ENCODE data around the gene UMODL1.

Gene UMODL1

DNA sequence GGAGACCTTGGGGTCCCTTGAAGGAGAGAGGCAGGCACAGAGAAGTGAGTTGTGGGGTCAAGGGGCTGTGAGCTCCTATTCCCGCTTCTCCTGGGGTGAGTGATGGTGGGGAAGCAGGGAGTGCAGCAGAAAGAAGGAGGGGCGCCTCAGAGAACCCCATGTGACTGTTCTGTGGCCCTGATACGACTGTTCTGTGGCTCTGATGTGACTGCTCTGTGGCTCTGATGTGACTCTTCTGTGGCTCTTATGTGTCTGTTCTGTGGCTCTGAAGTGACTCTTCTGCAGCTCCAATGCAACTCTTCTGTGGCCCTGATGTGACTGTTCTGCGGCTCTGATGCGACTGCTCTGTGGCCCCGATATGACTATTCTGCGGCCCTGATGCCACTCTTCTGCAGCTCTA is 29.9 kb upstream of the UMODL1 start:
- FAIRE-seq: no peak
- TF ChIP-seq POLR2A (IDR thresholded peaks at IDR 0.05; ENCODE audit: low read depth, low read length) (no peak), TAF1 (IDR thresholded peaks at IDR 0.05; ENCODE audit: borderline replicate concordance, low read depth, low read length) (no peak), POLR2AphosphoS5 (IDR thresholded peaks at IDR 0.05; ENCODE audit: low read depth, low read length) (no peak)
- DNase-seq (ENCODE audit: insufficient read length): no peak

DNA sequence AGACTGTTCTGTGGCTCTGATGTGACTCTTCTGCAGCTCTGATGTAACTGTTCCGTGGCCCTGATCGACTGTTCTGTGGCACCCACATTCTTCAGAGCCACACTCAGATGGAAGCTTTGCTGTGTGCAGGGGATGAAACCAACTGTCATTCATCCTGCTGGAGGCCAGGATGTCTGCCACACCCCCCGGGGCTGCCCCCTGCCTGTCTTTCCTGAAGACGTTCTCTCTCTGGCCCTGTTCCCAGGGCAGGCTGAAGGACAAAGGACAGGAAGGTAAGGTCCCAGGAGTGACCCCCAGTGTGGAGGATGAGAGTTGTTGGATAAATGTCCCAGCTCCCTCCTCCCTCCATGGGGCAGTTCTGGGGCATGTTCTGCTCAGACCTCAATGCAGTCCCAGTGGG is 29.4 kb upstream of the UMODL1 start:
- TF ChIP-seq POLR2AphosphoS5 (IDR thresholded peaks at IDR 0.05; ENCODE audit: low read depth, low read length): no peak
- no peak for TF ChIP-seq POLR2A (IDR thresholded peaks at IDR 0.05; ENCODE audit: low read depth, low read length)
- no peak for TF ChIP-seq TAF1 (IDR thresholded peaks at IDR 0.05; ENCODE audit: borderline replicate concordance, low read depth, low read length)
- FAIRE-seq (no peak), DNase-seq (ENCODE audit: insufficient read length) (no peak)

DNA sequence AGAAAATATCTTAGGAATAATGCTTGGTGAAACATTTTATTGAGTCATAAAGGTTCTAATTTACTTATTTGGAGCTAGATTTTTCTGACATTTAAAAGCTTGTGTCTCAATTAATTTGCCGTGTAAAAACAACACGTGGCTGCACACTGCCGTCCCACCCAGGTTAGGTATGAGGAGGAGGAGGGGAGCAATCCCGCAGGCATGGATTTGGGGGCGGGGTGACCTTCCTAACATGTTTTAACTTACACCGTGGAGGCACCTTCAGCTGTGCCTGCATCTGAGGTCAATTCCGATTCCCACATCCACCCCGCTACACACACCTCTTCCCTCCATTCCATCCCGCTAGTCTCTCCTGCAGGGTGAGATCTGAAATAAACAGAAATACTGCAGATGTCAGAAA is 28.5 kb upstream of the UMODL1 start:
- no peak for FAIRE-seq
- no peak for TF ChIP-seq POLR2AphosphoS5 (IDR thresholded peaks at IDR 0.05; ENCODE audit: low read depth, low read length)
- TF ChIP-seq TAF1 (IDR thresholded peaks at IDR 0.05; ENCODE audit: borderline replicate concordance, low read depth, low read length): no peak
- no peak for DNase-seq (ENCODE audit: insufficient read length)

DNA sequence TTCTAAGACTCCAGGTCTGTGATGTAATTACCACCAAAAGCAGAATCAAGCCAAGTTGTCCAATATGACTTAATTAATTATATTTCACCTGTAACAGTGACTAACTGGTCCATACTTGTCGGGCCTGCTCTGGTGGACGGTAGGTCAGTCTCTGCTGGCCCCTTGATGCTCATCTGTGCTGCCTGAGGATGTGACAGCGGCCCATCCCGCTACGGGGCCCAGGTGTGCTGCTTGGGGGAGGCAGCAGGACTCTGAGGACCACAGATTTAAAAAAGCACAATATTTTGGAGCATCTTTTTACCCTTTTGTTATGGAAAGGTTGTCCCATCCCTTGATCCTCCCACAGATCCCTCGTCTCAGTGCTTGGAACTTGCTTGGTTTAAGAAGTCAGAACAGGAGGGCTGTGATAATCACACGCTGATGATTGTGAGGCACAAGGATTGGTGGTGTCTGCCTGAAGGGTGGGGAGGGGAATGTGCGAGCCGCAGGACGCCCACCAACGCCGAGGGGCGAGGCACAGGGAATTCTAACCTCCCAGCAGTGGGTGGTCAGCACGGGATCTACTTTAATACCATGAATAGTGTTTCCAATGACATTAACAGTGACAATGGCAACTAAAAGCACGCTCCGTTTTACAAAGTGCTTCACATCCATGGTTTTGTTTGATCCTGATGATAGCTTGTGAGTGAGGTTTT is 27.8 kb upstream of the UMODL1 start:
- DNase-seq (ENCODE audit: insufficient read length) (no peak), FAIRE-seq (no peak)
- no peak for TF ChIP-seq TAF1 (IDR thresholded peaks at IDR 0.05; ENCODE audit: borderline replicate concordance, low read depth, low read length)
- no peak for TF ChIP-seq POLR2A (IDR thresholded peaks at IDR 0.05; ENCODE audit: low read depth, low read length)
- TF ChIP-seq POLR2AphosphoS5 (IDR thresholded peaks at IDR 0.05; ENCODE audit: low read depth, low read length): no peak

DNA sequence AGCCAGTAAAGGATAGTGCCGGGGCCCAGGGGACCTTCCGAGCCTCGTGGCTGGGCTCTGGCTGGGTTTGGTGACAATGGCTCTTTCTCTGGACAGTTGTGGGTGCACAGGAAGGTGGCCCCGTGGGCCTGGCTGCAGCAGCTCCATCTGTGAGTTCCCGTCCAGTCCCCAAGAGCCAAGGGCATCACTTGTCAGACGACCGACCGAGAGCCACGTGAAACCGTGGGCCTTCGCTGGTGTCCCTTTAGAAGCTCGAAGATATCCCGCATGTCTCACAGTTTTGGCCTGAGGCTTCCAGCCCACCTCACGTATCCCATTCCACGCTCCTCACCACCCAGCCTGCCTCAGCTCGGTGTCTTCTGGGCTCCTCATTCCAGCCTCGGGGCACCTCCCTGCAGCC is 27.2 kb upstream of the UMODL1 start:
- DNase-seq (ENCODE audit: insufficient read length): no peak
- no peak for FAIRE-seq
- no peak for TF ChIP-seq TAF1 (IDR thresholded peaks at IDR 0.05; ENCODE audit: borderline replicate concordance, low read depth, low read length)
- no peak for TF ChIP-seq POLR2A (IDR thresholded peaks at IDR 0.05; ENCODE audit: low read depth, low read length)
- TF ChIP-seq POLR2AphosphoS5 (IDR thresholded peaks at IDR 0.05; ENCODE audit: low read depth, low read length): no peak

DNA sequence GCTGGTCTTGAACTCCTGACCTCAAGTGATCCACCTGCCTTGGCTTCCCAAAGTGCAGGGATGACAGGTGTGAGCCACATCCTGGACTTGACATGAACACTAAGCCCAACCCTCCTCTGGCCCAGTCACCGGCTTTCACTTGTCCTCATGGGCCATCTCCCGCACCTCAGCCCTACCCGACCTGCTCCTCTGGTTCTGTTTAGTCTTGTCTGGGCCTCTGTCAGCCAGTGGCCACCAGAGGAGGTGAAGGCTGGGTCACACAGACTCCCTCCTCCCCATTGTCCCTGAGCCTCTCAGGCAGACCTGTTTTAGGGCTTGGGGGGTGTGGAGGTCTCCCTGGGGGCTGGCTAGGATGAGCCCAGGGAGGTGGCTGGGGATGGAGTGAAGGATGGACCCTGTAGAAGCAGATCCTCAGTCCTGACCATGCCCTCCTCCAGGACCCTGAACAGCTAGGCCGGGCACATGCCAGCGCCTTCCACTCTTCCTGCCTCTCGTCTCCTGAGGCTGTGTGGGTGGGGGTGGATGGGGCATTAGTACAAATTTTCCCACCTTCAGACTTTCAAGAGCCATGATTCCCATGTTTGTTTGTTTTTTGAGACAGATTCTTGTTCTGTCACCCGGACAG is 26.1 kb upstream of the UMODL1 start:
- TF ChIP-seq POLR2AphosphoS5 (IDR thresholded peaks at IDR 0.05; ENCODE audit: low read depth, low read length) (no peak), POLR2A (IDR thresholded peaks at IDR 0.05; ENCODE audit: low read depth, low read length) (no peak), TAF1 (IDR thresholded peaks at IDR 0.05; ENCODE audit: borderline replicate concordance, low read depth, low read length) (no peak)
- DNase-seq (ENCODE audit: insufficient read length) (no peak), FAIRE-seq (no peak)

DNA sequence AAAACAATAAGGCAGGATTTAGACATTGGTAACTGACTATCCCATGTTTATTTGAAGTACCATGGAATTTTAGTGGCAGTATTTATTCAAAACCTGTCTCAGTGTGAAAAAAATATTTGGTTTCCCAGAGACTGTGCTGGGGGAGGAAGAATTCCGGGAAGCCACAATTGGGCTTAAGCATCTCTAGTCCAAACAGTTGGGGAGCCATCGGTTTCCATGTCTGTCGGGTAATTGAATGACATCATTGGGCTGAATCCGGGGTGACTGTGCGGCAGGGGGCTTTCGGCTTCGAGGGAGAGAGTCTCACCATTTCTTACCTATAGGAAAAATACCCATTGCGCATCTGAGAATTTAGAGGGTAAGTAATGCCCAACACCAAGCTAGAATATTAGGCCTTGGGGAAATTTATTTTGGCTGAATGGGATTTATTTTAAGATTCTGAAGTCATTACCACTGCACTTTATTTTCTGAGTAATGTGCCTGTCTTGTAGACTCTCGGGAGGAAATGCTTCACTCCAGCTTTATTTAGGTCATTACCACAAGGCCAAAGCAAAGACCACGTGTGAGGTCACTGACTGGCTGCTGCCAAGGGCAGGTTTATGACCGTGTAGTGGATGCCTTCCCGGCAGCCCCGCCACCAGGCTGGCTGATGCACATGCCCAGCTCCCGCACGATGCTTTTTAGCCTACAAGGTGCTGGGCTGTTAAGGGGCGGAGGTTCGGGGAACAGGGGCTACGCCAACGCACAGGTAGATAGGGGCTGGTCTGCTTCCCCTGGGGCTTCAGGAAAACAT is 23.1 kb upstream of the UMODL1 start:
- DNase-seq (ENCODE audit: insufficient read length): no peak
- FAIRE-seq: no peak

DNA sequence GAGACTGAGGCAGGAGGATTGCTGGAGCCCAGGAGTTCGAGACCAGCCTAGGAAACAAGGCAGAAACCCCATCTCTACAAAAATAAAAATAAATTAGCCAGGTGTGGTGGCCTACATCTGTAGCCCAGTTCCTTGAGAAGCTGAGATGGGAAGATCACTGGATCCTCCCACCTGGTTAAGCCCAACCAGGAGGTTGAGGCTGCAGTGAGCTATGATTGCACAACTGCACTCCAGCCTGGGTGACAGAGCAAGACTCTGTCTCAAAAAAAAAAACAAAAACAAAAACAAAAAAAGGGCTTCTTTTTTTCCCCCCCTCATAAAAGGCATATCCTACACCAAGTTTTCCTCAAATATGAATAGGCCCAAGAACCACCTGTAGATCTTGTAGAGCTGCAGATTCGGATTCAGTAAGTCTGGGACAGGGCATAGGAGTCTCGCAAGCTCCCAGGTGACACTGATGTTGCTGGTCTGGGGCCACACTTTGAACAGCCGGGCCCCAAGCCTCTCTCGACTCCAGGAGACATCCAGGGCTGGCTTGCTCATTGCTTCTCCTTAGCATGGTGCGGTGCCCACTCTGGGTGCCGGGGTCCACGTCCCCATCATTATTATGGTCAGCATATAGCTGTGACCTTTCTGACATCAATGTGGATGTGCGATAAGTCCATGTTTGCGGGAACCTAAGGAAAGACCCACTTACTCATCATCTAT is 22.1 kb upstream of the UMODL1 start:
- no peak for DNase-seq (ENCODE audit: insufficient read length)
- no peak for FAIRE-seq
- no peak for TF ChIP-seq POLR2AphosphoS5 (IDR thresholded peaks at IDR 0.05; ENCODE audit: low read depth, low read length)
- no peak for TF ChIP-seq TAF1 (IDR thresholded peaks at IDR 0.05; ENCODE audit: borderline replicate concordance, low read depth, low read length)
- no peak for TF ChIP-seq POLR2A (IDR thresholded peaks at IDR 0.05; ENCODE audit: low read depth, low read length)

More for the DNA sequence above, 23.1 kb upstream of the UMODL1 start:
- TF ChIP-seq POLR2A (IDR thresholded peaks at IDR 0.05; ENCODE audit: low read depth, low read length): no peak
- TF ChIP-seq TAF1 (IDR thresholded peaks at IDR 0.05; ENCODE audit: borderline replicate concordance, low read depth, low read length): no peak
- TF ChIP-seq POLR2AphosphoS5 (IDR thresholded peaks at IDR 0.05; ENCODE audit: low read depth, low read length): no peak

DNA sequence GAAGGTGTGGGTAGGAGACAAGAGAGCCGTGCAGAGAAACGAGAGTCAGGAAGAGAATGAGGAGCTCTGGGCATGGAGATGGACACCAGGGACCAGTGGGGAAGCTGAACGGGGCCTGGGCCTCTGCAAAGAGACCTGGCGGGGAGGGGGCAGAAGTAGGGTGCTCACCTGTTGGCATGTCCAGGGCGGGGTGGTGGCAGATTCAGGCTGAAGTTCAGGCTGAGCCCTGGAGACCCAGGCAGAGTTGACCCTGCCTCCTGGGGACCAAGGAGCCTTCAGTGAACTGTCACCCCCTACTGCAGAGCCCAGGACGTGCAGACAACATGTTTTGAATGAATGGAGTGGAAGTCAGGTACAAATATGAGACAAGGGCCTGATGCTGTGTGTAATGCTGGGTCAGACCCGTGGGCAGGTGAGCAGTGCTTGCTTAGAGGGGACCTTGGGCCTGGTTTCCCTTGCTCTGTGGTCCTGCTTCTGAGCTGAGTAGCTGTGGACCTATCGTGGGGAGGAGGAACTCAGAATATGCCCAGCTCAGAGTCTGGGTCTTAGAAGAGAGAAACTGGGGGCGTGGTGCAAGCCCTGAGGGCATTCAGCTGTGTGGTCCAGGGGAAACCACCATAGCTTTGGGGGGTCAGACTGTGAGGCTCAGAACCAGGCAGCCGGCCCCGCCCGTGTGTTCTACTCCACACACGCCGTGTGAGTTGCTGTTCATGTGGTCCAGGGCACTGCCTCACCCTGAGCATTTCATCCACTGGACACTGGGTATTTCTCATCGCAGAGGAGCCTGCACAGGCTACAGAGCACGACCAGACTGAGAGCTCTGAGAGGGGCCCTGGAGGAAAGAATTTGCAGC is 21.3 kb upstream of the UMODL1 start:
- TF ChIP-seq TAF1 (IDR thresholded peaks at IDR 0.05; ENCODE audit: borderline replicate concordance, low read depth, low read length) (no peak), POLR2A (IDR thresholded peaks at IDR 0.05; ENCODE audit: low read depth, low read length) (no peak), POLR2AphosphoS5 (IDR thresholded peaks at IDR 0.05; ENCODE audit: low read depth, low read length) (no peak)
- no peak for DNase-seq (ENCODE audit: insufficient read length)
- no peak for FAIRE-seq

DNA sequence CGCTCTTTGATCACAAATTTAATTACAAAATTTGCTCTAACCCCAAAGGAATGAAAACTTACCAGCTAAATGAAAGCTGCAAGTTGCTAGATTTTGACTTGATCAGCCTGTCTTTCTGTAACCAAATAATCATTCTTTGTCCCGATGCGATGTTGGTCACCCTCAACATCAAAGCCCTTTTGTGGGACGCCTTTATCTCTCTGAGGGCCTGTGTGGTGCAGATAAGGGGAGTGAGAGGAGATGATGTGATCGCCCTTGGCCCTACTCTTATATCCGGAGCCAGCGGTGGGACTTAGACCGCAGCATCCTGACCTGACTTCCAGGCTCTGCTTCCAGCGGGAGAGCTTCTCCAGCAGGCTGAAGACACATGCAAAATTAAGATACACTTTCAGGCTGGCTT is 19.3 kb upstream of the UMODL1 start:
- no peak for DNase-seq (ENCODE audit: insufficient read length)
- TF ChIP-seq POLR2AphosphoS5 (IDR thresholded peaks at IDR 0.05; ENCODE audit: low read depth, low read length) (no peak), TAF1 (IDR thresholded peaks at IDR 0.05; ENCODE audit: borderline replicate concordance, low read depth, low read length) (no peak), POLR2A (IDR thresholded peaks at IDR 0.05; ENCODE audit: low read depth, low read length) (no peak)
- FAIRE-seq: no peak

Data from GM12892 (cell line).